GM23338 (cell line): ENCODE data around the gene VGLL4. TPM values are rescaled to one million over a fixed set of nuclear protein-coding genes. Genes with fewer than 3 reads are reported as not detected.

Source experiments
- ATAC-seq: fragments of 200-7000 bp; cut with Tn5 transposase; 3 replicates; pipeline ENCODE4 v1.9.1; 2020
- DNase-seq: peaks from one replicate; pipeline ENCODE4 v3.0.0-alpha.2; 2015; ENCODE audit warnings: low spot score
- H2AFZ ChIP-seq: fragments of 200-600 bp; sonication (generic); 2 replicates; pipeline ENCODE4 v1.8.0; 2016; ENCODE audit warnings: antibody characterized with exemption, mild to moderate bottlenecking, moderate library complexity
- H3F3A ChIP-seq: fragments of 200-600 bp; sonication (generic); replicated peaks from 2 replicates; pipeline ENCODE4 v1.8.0; 2017; ENCODE audit warnings: antibody characterized with exemption, mixed run types, low read depth
- H3K27ac ChIP-seq: fragments of 200-600 bp; sonication (generic); 2 replicates; pipeline ENCODE4 v1.6.1; 2016; ENCODE audit warnings: low read depth
- H3K27me3 ChIP-seq: fragments of 200-600 bp; sonication (generic); 2 replicates; pipeline ENCODE4 v1.8.0; 2016; ENCODE audit warnings: mild to moderate bottlenecking, mixed run types, moderate library complexity; ENCODE audit not compliant: insufficient read depth
- H3K36me3 ChIP-seq: fragments of 200-600 bp; sonication (generic); 2 replicates; pipeline ENCODE4 v1.8.0; 2016; ENCODE audit warnings: mild to moderate bottlenecking; ENCODE audit not compliant: insufficient read depth
- H3K4me1 ChIP-seq: fragments of 200-600 bp; sonication (generic); 2 replicates; pipeline ENCODE4 v1.8.0; 2016; ENCODE audit warnings: mild to moderate bottlenecking, moderate library complexity; ENCODE audit not compliant: insufficient read depth
- H3K4me2 ChIP-seq: fragments of 200-600 bp; sonication (generic); 2 replicates; pipeline ENCODE4 v1.7.1; 2017; ENCODE audit warnings: mixed run types
- H3K4me3 ChIP-seq: fragments of 200-600 bp; sonication (generic); 2 replicates; pipeline ENCODE4 v1.6.1; 2016; ENCODE audit warnings: mixed run types
- H3K79me2 ChIP-seq: fragments of 200-600 bp; sonication (generic); replicated peaks from 2 replicates; pipeline ENCODE4 v1.8.0; 2017; ENCODE audit warnings: mild to moderate bottlenecking; ENCODE audit not compliant: insufficient read depth
- H3K9me2 ChIP-seq: fragments of 200-600 bp; sonication (generic); 2 replicates; pipeline ENCODE4 v1.8.0; 2017; ENCODE audit not compliant: insufficient read depth
- H4K20me1 ChIP-seq: fragments of 200-600 bp; sonication (generic); replicated peaks from 2 replicates; pipeline ENCODE4 v1.8.0; 2017; ENCODE audit warnings: mild to moderate bottlenecking; ENCODE audit not compliant: insufficient read depth
- H3K27ac Mint-ChIP-seq: 2 replicates; pipeline ENCODE4 v1.8.0; 2020; ENCODE audit warnings: inconsistent platforms, mild to moderate bottlenecking, moderate library complexity, mixed read lengths
- H3K27me3 Mint-ChIP-seq: 3 replicates; pipeline ENCODE4 v1.8.0; 2022; ENCODE audit warnings: low read depth, mild to moderate bottlenecking, moderate library complexity, mixed read lengths, inconsistent platforms; ENCODE audit not compliant: insufficient read depth, poor library complexity
- H3K36me3 Mint-ChIP-seq: 3 replicates; pipeline ENCODE4 v1.8.0; 2021; ENCODE audit warnings: low read depth, mild to moderate bottlenecking, inconsistent platforms, moderate library complexity, mixed read lengths
- H3K4me1 Mint-ChIP-seq: 3 replicates; pipeline ENCODE4 v1.8.0; 2020; ENCODE audit warnings: mild to moderate bottlenecking, inconsistent platforms, mixed read lengths
- H3K4me3 Mint-ChIP-seq: 3 replicates; pipeline ENCODE4 v1.8.0; 2021; ENCODE audit warnings: moderate library complexity, mild to moderate bottlenecking, inconsistent platforms, mixed read lengths
- H3K9me3 Mint-ChIP-seq: 3 replicates; pipeline ENCODE4 v1.8.0; 2020; ENCODE audit warnings: moderate library complexity, mild to moderate bottlenecking, inconsistent platforms, mixed read lengths
- CREB1 ChIP-seq: fragments of 250-450 bp; sonication (Bioruptor Pico); IDR thresholded peaks from 2 replicates; pipeline ENCODE4 v1.5.0; 2020; ENCODE audit warnings: low read depth, mild to moderate bottlenecking, moderate library complexity
- CTCF ChIP-seq, 2 experiments: fragments of 200-600 bp in 1 of 2; sonication (generic) in 1 of 2; conservative IDR thresholded peaks; 2 replicates each; pipeline versions ENCODE4 v1.5.1 to v1.6.1; 2016 to 2017; ENCODE audit warnings: antibody characterized with exemption in 2 of 2, low read depth in 2 of 2, mild to moderate bottlenecking in 2 of 2, moderate library complexity in 1 of 2
- ETS1 ChIP-seq: IDR thresholded peaks from 2 replicates; pipeline ENCODE4 v1.6.1; 2016; ENCODE audit warnings: antibody characterized with exemption
- EZH2 ChIP-seq: fragments of 200-600 bp; sonication (generic); IDR thresholded peaks from one replicate; pipeline ENCODE4 v1.8.0; 2017; ENCODE audit warnings: antibody characterized with exemption, mild to moderate bottlenecking, low read depth; ENCODE audit not compliant: unreplicated experiment
- POLR2AphosphoS5 ChIP-seq: IDR thresholded peaks from 2 replicates; pipeline ENCODE4 v1.6.1; 2016; ENCODE audit warnings: antibody characterized with exemption, low read depth
- REST ChIP-seq: IDR thresholded peaks from one replicate; pipeline ENCODE4 v1.6.1; 2018; ENCODE audit warnings: antibody characterized with exemption; ENCODE audit not compliant: unreplicated experiment
- STAT1 ChIP-seq: IDR thresholded peaks from one replicate; pipeline ENCODE4 v1.6.1; 2016; ENCODE audit warnings: antibody characterized with exemption; ENCODE audit not compliant: unreplicated experiment
- polyA plus RNA-seq: library from polyadenylated mRNA; unstranded; fragments of >200 nt; fragmentation: Nextera tagmentation; extraction: Ambion mirVana; gene quantifications from 2 replicates; pipeline ENCODE4 v1.2.1, GENCODE V29; 2016
- total RNA-seq: library from RNA; depleted of rRNA; stranded (reverse); fragments of >200 nt; shearing (Covaris generic); gene quantifications from 2 replicates; pipeline ENCODE4 v1.2.3, GENCODE V29; 2014

The VGLL4 gene
- total and polyA plus RNA-seq, 2 experiments from 2014 or later, result 20.8 to 45.9 TPM

DNA sequence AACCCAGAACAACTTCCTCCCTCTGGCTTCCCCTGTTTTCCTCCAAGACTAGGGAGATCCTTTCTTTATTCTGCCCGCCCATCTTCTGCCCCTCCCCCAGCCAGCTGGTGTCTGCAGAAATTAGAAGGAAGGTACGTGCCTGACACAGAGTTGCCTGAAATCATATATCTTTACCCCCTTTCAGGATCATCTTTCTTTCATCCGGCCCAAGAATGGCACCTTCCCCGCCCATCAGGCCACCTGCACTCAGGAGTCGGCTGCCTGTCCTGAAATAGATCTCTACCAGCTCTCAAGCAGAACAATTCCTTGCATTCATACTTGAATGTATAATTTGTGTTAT lies 133.7 kb downstream of the VGLL4 start (continued):
- TF ChIP-seq CTCF (conservative IDR thresholded peaks at IDR 0.05; ENCODE audit: low read depth in 2 of 2), result no peak

- Histone ChIP-seq H4K20me1 (no peaks in the 10 kb centered on the region), H3K36me3 (no peaks in the 10 kb centered on the region), H3K4me2 (peak overlapping the region; percentile 60), H3K27ac (peak overlapping the region; percentile 67; the same call in 1 of the 2 replicates), H3K79me2 (no peaks in the 10 kb centered on the region), H2AFZ (peak overlapping the region; percentile 24; the same call in 1 of the 2 replicates), H3K4me3 (no peak overlapping the region), H3K4me1 (peaks cover 24% of the 10 kb centered on the region), H3K9me2 (no peaks in the 10 kb centered on the region), H3F3A (no peaks in the 10 kb centered on the region), H3K27me3 (no peaks in the 10 kb centered on the region)
- Mint-ChIP-seq H3K27ac (peak overlapping the region; percentile 70), H3K27me3 (peaks cover 3% of the 10 kb centered on the region), H3K4me1 (peaks cover 35% of the 10 kb centered on the region), H3K4me3 (peak overlapping the region; percentile 36; the same call in 1 of the 3 replicates), H3K36me3 (peaks cover 19% of the 10 kb centered on the region), H3K9me3 (peaks cover 11% of the 10 kb centered on the region)
- TF ChIP-seq CREB1 (no peak), REST (no peak), STAT1 (no peak)
- DNase-seq (peak; percentile 57), ATAC-seq (peak; percentile 90)
These were observed 134.3 kb downstream of the VGLL4 start for GRCh38 chr3:11509173-11510000.

- Histone ChIP-seq H3K4me3 (no peak overlapping the region), H3K4me1 (peaks cover 24% of the 10 kb centered on the region), H3K36me3 (no peaks in the 10 kb centered on the region), H3K9me2 (no peaks in the 10 kb centered on the region), H3K27me3 (no peaks in the 10 kb centered on the region), H4K20me1 (no peaks in the 10 kb centered on the region), H3K79me2 (no peaks in the 10 kb centered on the region), H2AFZ (peak overlapping the region; percentile 24; the same call in 1 of the 2 replicates), H3F3A (no peaks in the 10 kb centered on the region), H3K4me2 (peak overlapping the region; percentile 60; the same call in 1 of the 2 replicates), H3K27ac (peak overlapping the region; percentile 67; the same call in 1 of the 2 replicates)
- H3K9me3 Mint-ChIP-seq, result peaks cover 9% of the 10 kb centered on the region
- no peak overlapping the region for H3K4me3 Mint-ChIP-seq
- H3K27ac Mint-ChIP-seq, result peak overlapping the region; percentile 70
- peaks cover 1% of the 10 kb centered on the region for H3K27me3 Mint-ChIP-seq
- DNase-seq (no peak), ATAC-seq (peak; percentile 22; the same call in 2 of the 3 replicates)
- H3K4me1 Mint-ChIP-seq, result peaks cover 28% of the 10 kb centered on the region
- TF ChIP-seq ETS1 (no peak), REST (no peak), EZH2 (no peak), POLR2AphosphoS5 (no peak)
- peaks cover 17% of the 10 kb centered on the region for H3K36me3 Mint-ChIP-seq
These were observed 135.2 kb downstream of the VGLL4 start for GRCh38 chr3:11508346-11509172.
